Measurements from ENCODE around the gene TRIML2.

DNA sequence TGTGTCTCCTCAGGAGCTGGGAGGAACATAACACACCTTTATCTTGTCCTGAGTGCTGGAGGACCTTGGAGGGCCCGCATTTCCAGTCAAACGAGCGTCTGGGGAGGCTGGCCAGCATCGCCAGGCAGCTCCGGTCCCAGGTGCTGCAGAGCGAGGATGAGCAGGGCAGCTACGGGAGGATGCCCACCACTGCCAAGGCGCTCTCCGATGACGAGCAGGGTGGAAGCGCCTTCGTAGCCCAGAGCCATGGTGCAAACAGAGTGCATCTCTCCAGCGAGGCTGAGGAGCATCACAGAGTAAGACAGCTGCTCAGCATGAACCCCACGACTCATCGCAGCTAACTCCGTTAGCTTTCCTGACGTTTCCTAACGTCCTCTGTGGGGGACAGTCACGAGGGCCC, 30.3 kb upstream of the TRIML2 start:
- TF ChIP-seq ZSCAN29 (IDR thresholded peaks at IDR 0.05) (no peak), YY1 (IDR thresholded peaks at IDR 0.05; ENCODE audit: borderline replicate concordance in 1 of 3, control insufficient read depth in 1 of 3, extremely low read depth in 1 of 3, insufficient read depth in 3 of 3, insufficient read length in 1 of 3, insufficient replicate concordance in 2 of 3, low read depth in 1 of 3, low read length in 2 of 3) (no peak), TGIF2 (CRISPR knock-in tag; IDR thresholded peaks at IDR 0.05) (no peak), RAD51 (IDR thresholded peaks at IDR 0.05; ENCODE audit: borderline replicate concordance, low read depth) (no peak), PHTF2 (CRISPR knock-in tag; IDR thresholded peaks at IDR 0.05) (no peak), PCBP1 (IDR thresholded peaks at IDR 0.05; ENCODE audit: low read depth, low read length, poor library complexity, severe bottlenecking) (no peak)
